Activated T-cell treated with anti-CD3 and anti-CD28 coated beads, Interleukin-2, amount 50 U/mL, for 24 hours (primary cell): Measurements from ENCODE around the gene SKIC8.
A peak's percentile ranks its signal among the peaks of the same experiment; 100 is the strongest.
"Not testable (repeated sequence)": the region's sequence is repeated elsewhere in the genome, so short reads cannot be mapped to it uniquely, and the experiment has no call there.

Experiments
- DNase-seq: peaks from one replicate; pipeline ENCODE4 v3.0.0-alpha.2; 2020
- H3K27ac Mint-ChIP-seq: 2 replicates; pipeline ENCODE4 v1.8.0; 2020; ENCODE audit warnings: mild to moderate bottlenecking, mixed read lengths
- H3K27me3 Mint-ChIP-seq: 2 replicates; pipeline ENCODE4 v1.8.0; 2020; ENCODE audit warnings: mixed read lengths
- H3K36me3 Mint-ChIP-seq: 2 replicates; pipeline ENCODE4 v1.8.0; 2020; ENCODE audit warnings: low read depth, mixed read lengths
- H3K4me1 Mint-ChIP-seq: 2 replicates; pipeline ENCODE4 v1.8.0; 2020; ENCODE audit warnings: low read depth, mixed read lengths
- H3K4me3 Mint-ChIP-seq: 2 replicates; pipeline ENCODE4 v1.8.0; 2020; ENCODE audit warnings: mild to moderate bottlenecking, moderate library complexity, mixed read lengths
- H3K9me3 Mint-ChIP-seq: 2 replicates; pipeline ENCODE4 v1.8.0; 2020; ENCODE audit warnings: mixed read lengths

SKIC8 gene

GRCh38 chr15:78263351-78263781, 36.0 kb downstream of the SKIC8 start:
- Mint-ChIP-seq H3K36me3 (peaks cover 20% of the 10 kb centered on the region), H3K4me3 (peak overlapping the region; percentile 62), H3K9me3 (no peaks in the 10 kb centered on the region), H3K27me3 (no peaks in the 10 kb centered on the region), H3K27ac (peak overlapping the region; percentile 88), H3K4me1 (peaks cover 34% of the 10 kb centered on the region)
- DNase-seq: no peak

- peaks cover 5% of the 10 kb centered on the region for H3K36me3 Mint-ChIP-seq
- peaks cover 13% of the 10 kb centered on the region for H3K4me1 Mint-ChIP-seq
- no peak overlapping the region for H3K4me3 Mint-ChIP-seq
- H3K27me3 Mint-ChIP-seq: no peaks in the 10 kb centered on the region
- DNase-seq: no peak
- no peak overlapping the region for H3K27ac Mint-ChIP-seq
- H3K9me3 Mint-ChIP-seq: no peaks in the 10 kb centered on the region
Measured at GRCh38 chr15:78261062-78261461, 38.3 kb downstream of the SKIC8 start.

GRCh38 chr15:78260489-78260888, 38.9 kb downstream of the SKIC8 start:
- Mint-ChIP-seq H3K4me3 (no peak overlapping the region), H3K27ac (no peak overlapping the region), H3K9me3 (no peaks in the 10 kb centered on the region), H3K4me1 (peaks cover 7% of the 10 kb centered on the region), H3K36me3 (peaks cover 5% of the 10 kb centered on the region), H3K27me3 (no peaks in the 10 kb centered on the region)
- DNase-seq: no peak

- H3K36me3 Mint-ChIP-seq: no peaks in the 10 kb centered on the region
- H3K4me3 Mint-ChIP-seq: no peak overlapping the region
- no peak for DNase-seq
- peaks cover 3% of the 10 kb centered on the region for H3K4me1 Mint-ChIP-seq
- H3K27me3 Mint-ChIP-seq: no peaks in the 10 kb centered on the region
- no peaks in the 10 kb centered on the region for H3K9me3 Mint-ChIP-seq
- H3K27ac Mint-ChIP-seq: no peak overlapping the region
Measured at GRCh38 chr15:78259232-78259631, 40.2 kb downstream of the SKIC8 start.

GRCh38 chr15:78257681-78258080, 41.7 kb downstream of the SKIC8 start:
- no peaks in the 10 kb centered on the region for H3K4me1 Mint-ChIP-seq
- no peak for DNase-seq
- H3K27me3 Mint-ChIP-seq: no peaks in the 10 kb centered on the region
- no peaks in the 10 kb centered on the region for H3K9me3 Mint-ChIP-seq
- no peaks in the 10 kb centered on the region for H3K36me3 Mint-ChIP-seq
- no peak overlapping the region for H3K27ac Mint-ChIP-seq
- H3K4me3 Mint-ChIP-seq: no peak overlapping the region

- Mint-ChIP-seq H3K27ac (no peak overlapping the region), H3K4me3 (no peak overlapping the region), H3K9me3 (no peaks in the 10 kb centered on the region), H3K4me1 (no peaks in the 10 kb centered on the region), H3K36me3 (no peaks in the 10 kb centered on the region), H3K27me3 (no peaks in the 10 kb centered on the region)
- no peak for DNase-seq
Measured at GRCh38 chr15:78256044-78256437, 43.4 kb downstream of the SKIC8 start.

GRCh38 chr15:78255421-78256043, 43.9 kb downstream of the SKIC8 start:
- Mint-ChIP-seq H3K4me3 (no peak overlapping the region), H3K27me3 (no peaks in the 10 kb centered on the region), H3K9me3 (no peaks in the 10 kb centered on the region), H3K27ac (no peak overlapping the region), H3K36me3 (no peaks in the 10 kb centered on the region), H3K4me1 (no peaks in the 10 kb centered on the region)
- no peak for DNase-seq

- DNase-seq: no peak
- Mint-ChIP-seq H3K36me3 (no peaks in the 10 kb centered on the region), H3K4me3 (no peak overlapping the region), H3K4me1 (no peaks in the 10 kb centered on the region), H3K27me3 (no peaks in the 10 kb centered on the region), H3K27ac (no peak overlapping the region), H3K9me3 (no peaks in the 10 kb centered on the region)
Measured at GRCh38 chr15:78251136-78251535, 48.3 kb downstream of the SKIC8 start.

- Mint-ChIP-seq H3K27ac (no peak overlapping the region), H3K27me3 (no peaks in the 10 kb centered on the region), H3K36me3 (no peaks in the 10 kb centered on the region), H3K4me1 (no peaks in the 10 kb centered on the region), H3K4me3 (no peak overlapping the region), H3K9me3 (no peaks in the 10 kb centered on the region)
- no peak for DNase-seq
Measured at GRCh38 chr15:78249131-78249530, 50.3 kb downstream of the SKIC8 start.

GRCh38 chr15:78247911-78248310, 51.5 kb downstream of the SKIC8 start:
- H3K4me1 Mint-ChIP-seq: no peaks in the 10 kb centered on the region
- no peak for DNase-seq
- no peak overlapping the region for H3K4me3 Mint-ChIP-seq
- no peak overlapping the region for H3K27ac Mint-ChIP-seq
- H3K36me3 Mint-ChIP-seq: no peaks in the 10 kb centered on the region
- no peaks in the 10 kb centered on the region for H3K27me3 Mint-ChIP-seq
- no peaks in the 10 kb centered on the region for H3K9me3 Mint-ChIP-seq

- H3K4me1 Mint-ChIP-seq, H3K27ac Mint-ChIP-seq, H3K4me3 Mint-ChIP-seq, H3K36me3 Mint-ChIP-seq, H3K27me3 Mint-ChIP-seq, H3K9me3 Mint-ChIP-seq, DNase-seq: not testable (repeated sequence)
Measured at GRCh38 chr15:78245976-78246620, 53.3 kb downstream of the SKIC8 start.

- H3K27me3 Mint-ChIP-seq: not testable (repeated sequence)
Measured at GRCh38 chr15:78245392-78245791, 54.0 kb downstream of the SKIC8 start.

GRCh38 chr15:78244893-78245292, 54.5 kb downstream of the SKIC8 start:
- Mint-ChIP-seq H3K27me3 (no peaks in the 10 kb centered on the region), H3K27ac (no peak overlapping the region), H3K36me3 (no peaks in the 10 kb centered on the region), H3K4me1 (peaks cover 3% of the 10 kb centered on the region), H3K4me3 (no peak overlapping the region), H3K9me3 (no peaks in the 10 kb centered on the region)
- no peak for DNase-seq

More at GRCh38 chr15:78245392-78245791, 54.0 kb downstream of the SKIC8 start:
- not testable (repeated sequence) for DNase-seq, H3K36me3 Mint-ChIP-seq, H3K27ac Mint-ChIP-seq, H3K4me3 Mint-ChIP-seq, H3K4me1 Mint-ChIP-seq, H3K9me3 Mint-ChIP-seq

GRCh38 chr15:78244101-78244500, 55.3 kb downstream of the SKIC8 start:
- DNase-seq: no peak
- no peak overlapping the region for H3K27ac Mint-ChIP-seq
- no peaks in the 10 kb centered on the region for H3K27me3 Mint-ChIP-seq
- H3K9me3 Mint-ChIP-seq: no peaks in the 10 kb centered on the region
- no peak overlapping the region for H3K4me3 Mint-ChIP-seq
- no peaks in the 10 kb centered on the region for H3K36me3 Mint-ChIP-seq
- peaks cover 3% of the 10 kb centered on the region for H3K4me1 Mint-ChIP-seq

- Mint-ChIP-seq H3K27ac (no peak overlapping the region), H3K4me3 (no peak overlapping the region), H3K27me3 (no peaks in the 10 kb centered on the region), H3K36me3 (no peaks in the 10 kb centered on the region), H3K4me1 (peaks cover 3% of the 10 kb centered on the region), H3K9me3 (no peaks in the 10 kb centered on the region)
- no peak for DNase-seq
Measured at GRCh38 chr15:78243491-78243941, 55.9 kb downstream of the SKIC8 start.
